Activated CD4-positive, alpha-beta T cell treated with anti-CD3 and anti-CD28 coated beads, Interleukin-2, amount 50 U/mL, for 4 hours (primary cell): ENCODE measurements around the gene DHPS.
"Not testable (repeated sequence)": the region's sequence is repeated elsewhere in the genome, so short reads cannot be mapped to it uniquely, and the experiment has no call there.

ENCODE experiments used
- DNase-seq, 2 experiments: peaks; one replicate each; pipeline ENCODE4 v3.0.0-alpha.2; 2020

The DHPS gene

DNA sequence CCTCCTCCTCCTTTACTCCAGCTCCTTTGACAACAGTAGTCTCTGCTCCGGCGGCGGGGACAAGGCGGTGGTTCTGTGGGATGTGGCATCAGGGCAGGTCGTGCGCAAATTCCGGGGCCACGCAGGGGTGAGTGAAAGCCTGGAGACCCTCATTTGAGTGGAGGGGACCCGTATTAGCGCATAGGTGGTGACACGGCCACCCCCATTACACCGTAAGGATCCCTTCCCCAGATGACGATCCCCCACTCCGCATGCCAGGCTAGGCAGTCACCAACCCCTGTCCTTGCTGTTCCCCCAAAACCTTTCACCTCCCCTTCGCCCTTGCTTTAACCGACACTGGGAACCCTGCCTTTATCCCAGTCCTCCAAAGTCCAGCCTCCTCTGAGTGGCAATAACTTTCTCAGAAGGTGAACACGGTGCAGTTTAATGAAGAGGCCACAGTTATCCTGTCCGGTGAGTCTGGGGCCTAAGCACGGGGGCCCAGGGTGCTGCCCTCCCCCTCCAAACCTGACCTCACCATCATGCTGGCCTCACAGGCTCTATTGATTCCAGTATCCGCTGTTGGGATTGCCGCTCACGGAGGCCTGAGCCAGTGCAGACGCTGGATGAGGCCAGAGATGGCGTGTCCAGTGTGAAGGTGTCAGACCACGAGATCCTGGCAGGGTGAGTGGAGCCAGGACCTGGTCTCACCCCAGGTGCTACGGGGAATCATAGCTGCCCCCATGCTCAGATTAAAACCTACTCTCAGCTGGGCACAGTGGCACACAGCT lies 11.3 kb downstream of the DHPS start:
- no peak for DNase-seq

GRCh38 chr19:12669270-12670158 lies 12.2 kb downstream of the DHPS start:
- peak; percentile 63 to 64 for DNase-seq

GRCh38 chr19:12668932-12669269 lies 12.8 kb downstream of the DHPS start:
- DNase-seq: peak; percentile 67 to 73

DNA sequence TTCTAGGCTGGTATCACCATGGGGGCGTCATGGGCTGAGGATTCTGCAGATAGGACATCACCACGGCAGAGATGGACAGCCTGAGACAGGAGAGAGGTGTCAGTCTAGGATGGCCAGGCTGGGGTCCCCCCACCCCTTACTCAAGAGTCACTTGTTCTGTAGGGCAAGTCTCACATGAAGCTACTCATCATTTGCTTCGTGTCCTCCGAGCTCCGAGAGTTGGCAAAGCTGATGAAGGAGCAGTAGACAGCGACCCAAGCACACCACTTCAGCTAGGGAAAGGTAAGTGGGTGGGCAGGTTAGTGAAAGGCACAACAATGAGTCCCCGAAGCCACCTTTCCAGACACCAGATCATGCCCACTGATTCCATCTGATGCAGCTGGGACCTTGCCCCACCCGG lies 13.3 kb downstream of the DHPS start:
- no peak for DNase-seq

GRCh38 chr19:12667731-12668302 lies 13.9 kb downstream of the DHPS start:
- no peak for DNase-seq

GRCh38 chr19:12666265-12667048 lies 15.2 kb downstream of the DHPS start, which contains the start of the genes MAN2B1 and WDR83:
Gene MAN2B1, minus strand, starts transcription at chr19:12666742. Its CDS starts 41 bp downstream, at chr19:12666701.
Gene WDR83, plus strand, starts transcription at chr19:12666807. Its CDS starts 2,984 bp downstream, at chr19:12669791.
- peak; percentile 72 to 75 for DNase-seq

GRCh38 chr19:12665671-12666264 lies 15.9 kb downstream of the DHPS start:
- DNase-seq: no peak

DNA sequence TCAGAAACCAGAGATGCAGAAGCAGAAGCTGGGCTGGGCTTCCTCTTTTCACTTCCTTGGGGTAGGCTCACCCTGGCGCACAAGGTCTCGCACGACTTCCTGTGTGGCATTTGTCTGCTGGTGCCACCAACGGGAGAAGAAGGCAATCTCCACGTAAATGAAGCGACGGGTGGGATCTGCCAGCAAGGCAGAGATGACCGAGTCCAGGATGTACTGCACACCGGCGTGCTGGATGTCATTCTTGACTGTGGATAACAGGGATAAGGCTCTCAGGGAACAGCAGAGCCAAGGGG lies 16.5 kb downstream of the DHPS start:
- DNase-seq: peak; percentile 41

- no peak for DNase-seq
These were observed 17.0 kb downstream of the DHPS start for GRCh38 chr19:12664406-12665280.

GRCh38 chr19:12660980-12661379 lies 20.7 kb downstream of the DHPS start:
- no peak for DNase-seq

DNA sequence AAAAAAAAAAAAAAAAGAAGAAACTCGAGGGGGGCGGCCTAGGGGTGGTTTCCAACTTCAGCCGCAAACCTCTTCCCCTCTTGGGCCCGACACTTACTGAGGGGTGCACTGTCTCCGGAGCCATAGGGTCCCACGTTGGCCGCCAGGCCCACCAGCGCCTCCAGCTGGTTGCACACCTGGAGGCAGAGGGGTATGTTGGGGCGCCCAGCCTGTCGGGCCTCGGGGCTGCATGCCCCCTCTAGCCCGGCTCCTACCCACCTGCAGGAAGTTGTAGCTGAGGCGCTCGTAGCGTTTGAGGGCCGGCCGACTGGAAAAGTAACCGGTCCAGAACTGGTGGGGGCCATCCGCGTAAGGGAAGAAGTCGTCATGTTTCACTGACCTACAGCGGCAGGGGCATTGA lies 23.7 kb downstream of the DHPS start:
- DNase-seq: no peak

DNA sequence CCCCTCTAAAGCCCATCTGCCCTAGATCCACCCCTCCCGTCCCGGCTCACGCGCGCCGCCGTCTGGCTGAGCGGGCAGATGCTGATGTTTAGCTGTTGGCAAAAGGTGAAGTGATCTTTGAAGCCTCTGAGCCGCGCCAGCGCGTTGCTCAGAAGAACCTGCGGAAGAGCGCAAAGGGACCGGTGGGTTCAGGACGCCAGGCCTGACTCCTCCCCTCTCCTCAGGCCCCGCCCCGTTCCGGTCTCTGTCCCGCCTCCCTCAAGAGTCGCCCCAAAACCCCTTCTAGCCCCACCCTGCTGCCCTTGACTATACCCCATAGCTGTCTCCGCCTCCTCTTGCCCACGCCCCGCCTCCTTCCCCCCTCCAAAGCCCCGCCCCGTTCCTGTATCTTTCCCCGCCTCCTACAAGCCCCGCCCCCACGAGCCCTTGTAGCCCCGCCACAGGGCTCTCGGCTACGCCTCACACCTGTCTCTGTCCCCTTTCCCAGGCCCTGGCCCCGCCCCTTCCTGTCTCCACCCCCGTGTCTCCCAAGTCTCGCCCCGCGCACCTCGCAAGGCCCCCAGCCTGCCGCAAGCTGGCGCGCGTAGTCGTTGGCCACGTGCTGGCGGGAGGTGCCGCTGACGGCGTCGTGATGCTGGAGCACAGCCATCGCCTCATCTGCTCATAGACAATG lies 24.6 kb downstream of the DHPS start:
- DNase-seq: no peak

DNA sequence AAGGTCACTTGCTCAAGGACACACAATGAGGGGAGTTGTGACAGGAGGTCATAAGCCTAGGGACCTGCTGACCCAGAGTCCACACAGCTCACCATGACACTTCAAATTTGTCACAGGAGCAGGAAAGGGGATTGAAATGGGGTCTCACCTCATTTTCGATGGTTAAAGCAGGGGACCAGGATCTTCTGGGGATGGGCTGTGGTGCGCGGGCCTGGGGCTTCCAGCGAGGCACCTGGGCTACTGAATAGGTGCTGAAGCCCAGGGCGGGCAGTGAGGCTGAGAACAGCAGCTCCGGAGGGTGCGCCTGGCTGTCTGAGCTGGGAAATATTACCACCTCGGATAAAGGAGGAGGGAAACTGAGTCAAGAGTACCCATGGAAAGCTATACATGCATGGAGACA lies 26.1 kb downstream of the DHPS start:
- no peak for DNase-seq

- DNase-seq: no peak
These were observed 29.5 kb downstream of the DHPS start for GRCh38 chr19:12652219-12652618.

DNA sequence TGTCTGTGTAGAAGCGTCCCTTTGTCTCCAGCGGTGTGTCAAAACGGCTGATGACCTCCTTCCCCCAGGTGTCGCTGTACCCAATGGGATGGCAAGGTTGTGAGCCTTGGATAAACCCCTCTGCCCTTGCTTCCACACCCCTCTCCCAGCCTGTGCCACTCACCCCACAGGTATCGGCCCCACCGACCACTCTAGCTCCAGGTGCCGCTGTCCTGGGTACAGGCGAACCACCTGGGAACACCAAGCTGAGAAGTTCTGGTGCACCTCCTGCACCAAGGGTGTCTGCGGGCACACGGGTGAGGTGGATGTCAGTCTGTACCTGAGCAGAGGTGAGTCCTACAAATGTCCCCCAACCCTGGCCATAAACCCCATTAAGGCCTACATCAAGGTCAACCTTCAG lies 31.7 kb downstream of the DHPS start:
- no peak for DNase-seq

DNA sequence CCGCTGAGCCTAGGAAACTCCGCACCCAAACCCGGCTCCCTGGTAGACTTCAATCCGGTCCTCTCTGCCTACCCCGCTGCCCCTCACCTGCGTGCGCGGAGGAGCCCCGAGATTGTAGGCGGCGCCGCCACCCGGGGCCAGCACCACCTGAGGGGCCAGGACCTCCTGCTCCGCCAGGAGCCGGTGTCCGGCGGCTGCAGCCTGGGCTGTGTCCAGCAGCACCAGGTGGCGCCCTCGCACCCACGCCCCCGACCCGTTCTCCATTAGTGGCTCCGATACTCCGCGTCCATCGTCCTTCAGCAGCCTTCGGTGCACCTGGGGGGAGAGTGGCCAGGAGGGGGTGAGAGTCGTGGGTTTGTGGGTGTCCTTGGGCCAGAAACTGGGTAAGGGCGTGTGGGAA lies 33.6 kb downstream of the DHPS start:
- DNase-seq: no peak

DNA sequence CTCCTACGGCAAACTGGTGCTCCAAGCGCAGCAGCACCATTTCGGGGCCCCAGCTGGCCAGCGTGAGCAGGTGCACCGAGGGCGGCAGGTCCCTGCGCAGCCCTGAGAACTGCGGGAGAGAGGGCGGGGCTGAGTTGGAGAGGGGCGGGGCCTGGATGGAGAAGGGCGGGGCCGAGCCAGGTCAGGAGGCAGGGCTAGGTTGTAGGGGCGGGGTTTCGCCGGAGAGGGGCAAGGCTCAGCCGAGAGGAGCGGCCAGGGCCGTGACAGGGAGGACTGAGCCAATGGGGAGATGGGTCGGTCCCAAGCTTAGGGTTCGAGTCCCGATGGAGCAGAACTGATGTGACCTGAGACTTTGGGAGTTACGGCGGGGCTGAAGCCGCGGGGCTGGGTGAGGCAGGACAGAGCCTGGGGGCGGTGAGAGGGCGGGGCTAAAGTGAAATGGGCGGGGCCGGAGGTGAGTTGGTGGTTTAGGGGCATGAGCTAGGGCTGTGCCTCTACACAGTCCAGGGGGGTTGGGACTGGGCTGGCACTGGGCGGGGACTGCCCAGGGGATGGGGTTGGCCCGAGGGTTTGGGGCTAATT lies 34.1 kb downstream of the DHPS start:
- DNase-seq: no peak

DNA sequence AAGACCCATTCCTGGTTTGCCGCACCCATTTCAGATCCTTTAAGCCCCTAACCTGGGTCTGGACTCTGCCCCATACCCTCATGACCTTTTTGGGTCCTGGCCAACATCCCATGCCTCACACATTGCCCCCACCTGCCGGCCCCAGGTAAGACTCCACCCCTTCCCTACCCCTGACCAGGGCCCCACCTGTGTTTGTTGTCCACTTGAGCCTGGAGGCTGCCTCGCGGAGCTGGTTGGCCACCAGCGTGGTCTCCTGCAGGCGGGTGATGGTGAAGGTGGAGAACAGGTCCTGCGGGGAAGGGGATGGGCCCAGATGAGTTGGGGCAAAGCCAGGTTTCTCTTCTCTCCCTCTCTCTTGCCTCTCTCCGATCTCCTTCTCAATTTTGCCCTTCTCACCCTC lies 34.6 kb downstream of the DHPS start:
- no peak for DNase-seq

DNA sequence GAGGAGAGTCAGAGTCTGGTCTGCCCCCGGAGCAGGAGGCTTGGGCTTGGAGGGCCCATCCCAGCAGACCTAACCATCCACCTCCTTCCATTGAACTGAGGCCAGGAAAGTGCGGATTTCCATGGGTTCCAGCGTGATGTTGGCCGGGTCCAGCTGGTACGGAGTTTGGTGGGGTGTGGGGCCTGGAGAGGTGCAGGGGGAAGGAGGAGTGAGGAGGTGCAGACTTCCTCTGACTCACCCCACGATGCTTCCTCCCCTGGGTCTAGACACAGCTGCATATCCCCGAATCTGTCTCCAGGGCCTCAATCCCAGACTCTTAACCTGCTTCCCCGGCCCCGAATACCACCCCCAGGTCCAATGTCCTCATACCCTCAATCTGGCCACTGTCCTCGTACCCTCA lies 35.1 kb downstream of the DHPS start:
- DNase-seq: no peak

DNA sequence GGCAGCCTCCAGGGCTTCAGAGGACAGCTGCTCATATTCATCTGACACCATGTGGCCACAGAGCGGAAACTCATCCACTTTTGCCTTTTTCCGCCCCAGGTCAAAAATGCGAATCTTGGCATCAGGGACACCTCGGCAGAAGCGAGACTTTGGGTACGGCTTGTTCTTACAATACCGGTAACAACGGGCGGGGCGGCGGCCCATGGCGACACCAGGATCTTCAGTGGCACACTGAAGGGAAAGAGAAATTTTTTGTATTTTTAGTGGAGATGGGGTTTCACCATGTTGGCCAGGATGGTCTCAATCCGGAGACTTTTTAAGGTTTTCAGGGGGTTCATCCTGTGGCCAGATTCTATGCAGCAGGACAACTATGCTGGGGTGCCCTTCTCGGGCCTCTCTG lies 38.0 kb downstream of the DHPS start:
- not testable (repeated sequence) for DNase-seq

DNA sequence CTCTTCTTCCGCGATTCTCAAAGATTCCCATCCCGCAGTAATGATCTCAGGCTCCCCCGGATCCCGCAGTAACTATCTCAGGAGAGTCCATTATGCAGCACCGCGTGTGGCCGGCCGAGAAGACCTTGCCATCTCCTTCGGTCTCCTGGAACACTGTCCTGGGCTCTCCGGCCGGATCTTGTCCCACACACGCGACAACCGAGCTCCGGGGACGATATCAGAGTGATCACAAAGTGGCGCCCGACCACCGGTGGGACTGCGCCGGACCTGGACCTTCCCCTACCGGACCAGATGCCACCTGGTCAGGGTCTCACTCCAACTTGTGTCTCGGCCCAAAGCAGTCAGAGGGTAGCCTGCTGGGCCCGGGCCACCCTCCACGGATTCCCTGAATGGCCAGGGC lies 39.2 kb downstream of the DHPS start:
- DNase-seq: no peak
